HG03558 (cell line): ENCODE results near the gene PA2G4.
A peak's percentile ranks its signal among the peaks of the same experiment; 100 is the strongest.
"Not testable (repeated sequence)": the region's sequence is repeated elsewhere in the genome, so short reads cannot be mapped to it uniquely, and the experiment has no call there.

Source experiments
- ATAC-seq: cut with Tn5 transposase; IDR thresholded peaks from one replicate; pipeline ENCODE4 v1.9.1; 2021; ENCODE audit warnings: moderate number of reproducible peaks; ENCODE audit not compliant: unreplicated experiment; ENCODE audit errors: extremely low read depth

Gene PA2G4

DNA sequence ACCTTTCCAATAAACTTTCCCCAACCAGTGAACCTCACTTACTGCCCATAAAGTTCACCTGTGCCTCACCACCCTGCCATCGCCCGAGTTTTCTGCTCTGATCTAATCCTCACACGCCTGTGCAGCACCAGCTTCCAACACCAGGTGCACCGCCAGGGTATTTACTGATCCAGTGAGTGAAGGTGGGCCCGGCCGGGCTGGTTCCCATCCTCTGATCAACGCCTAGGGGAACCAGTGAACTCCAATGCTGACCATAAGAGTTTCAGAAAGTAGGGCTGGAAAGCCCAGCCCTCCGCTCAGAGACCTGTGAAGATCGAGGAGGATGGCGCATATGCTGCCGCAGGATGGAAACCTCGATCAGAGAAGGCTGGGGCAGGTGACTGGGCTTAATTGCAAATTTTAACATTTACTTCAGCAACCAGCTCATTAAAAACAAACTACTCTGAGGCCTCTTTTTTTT, 47.3 kb downstream of the PA2G4 start:
- ATAC-seq = no peak

- peak; percentile 80 for ATAC-seq
Measured at GRCh38 chr12:56152132-56152755, 47.9 kb downstream of the PA2G4 start, which contains the start of gene MYL6B. Gene MYL6B, plus strand, starts transcription at chr12:56152587. Its CDS starts 1,332 bp downstream, at chr12:56153919.

DNA sequence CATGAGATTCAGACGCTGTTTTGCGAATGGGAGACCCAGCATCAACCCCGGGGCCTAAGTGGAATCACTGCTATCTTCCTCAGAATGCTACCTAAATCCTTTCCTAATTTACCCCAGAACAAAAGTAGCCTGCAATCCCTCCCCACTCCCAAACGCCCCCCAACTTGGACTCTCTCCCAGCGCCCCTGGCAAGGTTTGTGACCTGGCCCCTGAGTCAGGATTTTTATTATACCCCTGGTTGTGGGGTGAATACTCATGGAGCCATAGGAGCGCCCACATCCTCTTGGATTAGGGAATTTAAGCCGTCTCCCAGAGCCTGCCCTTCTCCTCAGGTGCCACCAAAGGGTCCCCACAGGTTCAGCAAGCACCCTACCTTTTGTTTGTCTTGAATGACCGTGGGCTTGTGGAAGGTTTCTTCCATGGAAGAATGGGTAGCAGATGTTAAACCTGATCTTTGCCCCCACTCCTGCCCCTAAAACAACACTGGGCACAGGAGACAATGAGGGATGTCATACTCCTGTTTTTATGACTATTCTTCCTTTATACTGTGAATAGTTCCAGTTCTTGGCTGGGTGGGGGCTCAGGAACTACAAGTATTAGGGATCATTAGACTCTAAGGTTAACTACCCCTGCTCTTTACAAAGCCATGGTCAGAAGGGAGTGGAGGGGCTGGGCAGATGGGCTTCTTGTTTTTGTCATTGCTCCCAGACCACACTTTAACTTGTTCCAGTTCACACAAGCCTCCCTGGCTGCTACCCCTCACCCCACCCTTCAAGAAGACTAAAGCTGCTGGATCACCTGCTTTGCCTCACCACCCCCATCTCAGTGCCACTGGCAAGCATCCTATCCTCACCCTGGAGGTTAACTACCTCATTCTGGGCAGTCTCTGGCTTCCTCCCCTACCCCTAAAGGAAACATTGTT, 48.7 kb downstream of the PA2G4 start:
- no peak for ATAC-seq

DNA sequence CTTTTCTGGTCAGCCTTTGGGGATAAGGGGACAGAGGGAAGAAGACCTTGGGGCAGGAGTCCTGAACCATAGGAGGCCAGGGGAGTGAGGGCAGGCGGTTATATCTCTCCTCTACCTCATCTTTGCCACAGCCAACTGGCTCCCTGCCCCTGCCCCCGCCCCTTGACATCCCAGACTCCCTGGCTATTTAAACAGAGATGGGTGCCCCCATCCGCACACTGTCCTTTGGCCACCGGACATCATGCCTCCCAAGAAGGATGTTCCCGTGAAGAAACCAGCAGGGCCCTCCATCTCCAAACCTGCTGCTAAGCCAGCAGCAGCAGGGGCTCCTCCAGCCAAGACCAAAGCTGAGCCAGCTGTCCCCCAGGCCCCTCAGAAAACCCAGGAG, 49.3 kb downstream of the PA2G4 start:
- no peak for ATAC-seq

GRCh38 chr12:56154246-56154771, 50.0 kb downstream of the PA2G4 start:
- no peak for ATAC-seq

GRCh38 chr12:56154818-56155217, 50.5 kb downstream of the PA2G4 start:
- no peak for ATAC-seq

- no peak for ATAC-seq
Measured at GRCh38 chr12:56155256-56155845, 51.0 kb downstream of the PA2G4 start.

DNA sequence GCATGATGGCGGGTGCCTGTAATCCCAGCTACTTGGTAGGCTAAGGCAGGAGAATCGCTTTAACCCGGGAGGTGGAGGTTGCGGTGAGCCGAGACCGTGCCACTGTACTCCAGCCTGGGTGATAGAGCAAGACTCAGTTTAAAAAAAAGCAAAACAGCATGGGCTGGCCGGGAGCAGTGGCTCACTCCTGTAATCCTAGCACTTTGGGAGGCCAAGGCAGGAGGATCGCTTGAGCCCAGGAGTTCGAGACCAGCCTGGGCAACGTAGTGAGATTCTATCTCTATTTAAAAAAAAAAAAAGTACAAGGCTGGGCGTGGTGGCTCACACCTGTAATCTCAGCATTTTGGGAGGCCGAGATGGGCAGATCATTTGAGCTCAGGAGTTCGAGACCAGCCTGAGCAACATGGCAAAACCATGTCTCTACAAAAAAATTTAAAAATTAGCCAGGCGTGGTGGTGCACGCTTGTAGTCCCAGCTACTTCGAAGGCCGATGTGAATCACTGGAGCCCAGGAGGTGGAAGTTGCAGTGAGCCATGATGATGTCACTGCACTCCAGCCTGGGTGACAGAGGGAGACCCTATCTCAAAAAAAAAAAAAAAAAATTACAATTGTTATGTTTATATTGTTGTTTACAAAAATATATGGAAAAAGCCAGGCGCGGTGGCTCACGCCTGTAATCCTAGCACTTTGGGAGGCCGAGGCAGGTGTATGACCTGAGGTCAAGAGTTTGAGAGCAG, 52.3 kb downstream of the PA2G4 start:
- not testable (repeated sequence) for ATAC-seq

GRCh38 chr12:56157201-56158028, 53.1 kb downstream of the PA2G4 start:
- no peak for ATAC-seq

DNA sequence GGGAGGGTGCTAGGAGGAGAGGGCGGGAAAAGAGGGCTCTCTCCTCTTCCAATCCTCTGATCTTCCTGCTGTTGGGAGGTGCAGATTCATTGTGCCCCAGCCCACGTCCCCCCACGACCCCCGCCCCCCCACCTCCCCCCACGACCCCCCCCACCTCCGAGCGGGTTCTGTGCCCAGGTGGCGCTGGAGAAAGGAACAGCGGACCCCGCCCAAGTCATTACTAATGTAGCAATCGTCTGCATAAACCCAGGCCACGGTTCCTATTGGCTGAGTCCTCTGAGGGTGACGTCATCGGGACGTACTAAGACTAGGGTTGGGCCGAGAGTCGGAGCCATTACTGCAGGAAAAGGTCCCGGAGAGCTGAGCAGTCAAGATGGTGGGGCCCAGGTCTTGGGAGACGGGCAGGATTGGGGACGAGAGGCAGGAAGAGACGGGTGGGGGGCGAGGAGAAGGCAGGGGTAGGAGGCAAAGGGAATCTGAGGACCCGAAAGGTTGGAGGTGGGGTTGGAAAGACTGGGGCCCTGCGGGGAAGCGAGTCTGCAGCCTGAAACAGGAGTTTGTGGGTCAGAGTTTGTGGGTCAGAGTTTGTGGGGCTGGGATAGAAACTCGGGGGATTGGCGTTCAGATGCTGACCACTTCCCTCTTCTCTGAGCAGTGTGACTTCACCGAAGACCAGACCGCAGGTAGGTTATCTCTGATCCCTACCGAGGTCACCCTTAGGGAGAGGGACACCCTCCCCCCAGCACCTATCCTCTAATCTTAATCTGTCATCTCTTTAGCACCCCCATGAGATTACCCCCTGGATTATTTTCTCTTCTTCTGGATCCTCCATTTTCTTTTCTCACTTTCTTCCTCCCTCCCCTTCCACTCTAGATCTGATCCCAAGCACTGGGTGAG, 53.9 kb downstream of the PA2G4 start, which contains the start of gene MYL6:
TSS of gene MYL6 (plus strand) at position 331 of the 897 bp plus-strand sequence. CDS start at position 374, 43 bp downstream.
- ATAC-seq = peak; percentile 61

DNA sequence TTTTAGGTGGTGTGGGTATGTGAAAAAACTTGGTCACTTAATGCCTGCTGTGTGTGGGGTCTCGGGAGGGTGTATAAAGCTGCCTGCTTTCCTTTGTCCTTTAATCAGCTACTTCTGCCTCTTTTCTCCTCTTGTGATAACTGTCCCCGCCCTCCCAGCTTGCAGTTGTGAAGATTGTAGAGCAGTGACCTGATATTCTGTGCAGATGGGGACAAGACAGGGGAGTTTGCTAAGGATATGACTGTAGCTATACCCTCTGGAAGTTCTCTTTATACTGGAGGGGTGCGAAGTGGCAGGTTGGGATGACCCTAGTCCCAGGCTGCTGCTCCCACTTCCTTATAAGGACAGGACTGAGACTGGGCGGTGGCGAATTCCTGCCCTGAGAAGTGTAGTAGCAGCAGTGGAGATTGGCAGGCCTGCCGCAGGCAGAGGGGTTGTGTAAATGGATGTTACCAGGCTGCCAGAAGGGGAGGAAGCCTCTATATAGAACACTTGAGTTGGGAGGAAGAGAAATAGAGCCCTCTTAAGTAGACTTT, 54.6 kb downstream of the PA2G4 start:
- no peak for ATAC-seq

DNA sequence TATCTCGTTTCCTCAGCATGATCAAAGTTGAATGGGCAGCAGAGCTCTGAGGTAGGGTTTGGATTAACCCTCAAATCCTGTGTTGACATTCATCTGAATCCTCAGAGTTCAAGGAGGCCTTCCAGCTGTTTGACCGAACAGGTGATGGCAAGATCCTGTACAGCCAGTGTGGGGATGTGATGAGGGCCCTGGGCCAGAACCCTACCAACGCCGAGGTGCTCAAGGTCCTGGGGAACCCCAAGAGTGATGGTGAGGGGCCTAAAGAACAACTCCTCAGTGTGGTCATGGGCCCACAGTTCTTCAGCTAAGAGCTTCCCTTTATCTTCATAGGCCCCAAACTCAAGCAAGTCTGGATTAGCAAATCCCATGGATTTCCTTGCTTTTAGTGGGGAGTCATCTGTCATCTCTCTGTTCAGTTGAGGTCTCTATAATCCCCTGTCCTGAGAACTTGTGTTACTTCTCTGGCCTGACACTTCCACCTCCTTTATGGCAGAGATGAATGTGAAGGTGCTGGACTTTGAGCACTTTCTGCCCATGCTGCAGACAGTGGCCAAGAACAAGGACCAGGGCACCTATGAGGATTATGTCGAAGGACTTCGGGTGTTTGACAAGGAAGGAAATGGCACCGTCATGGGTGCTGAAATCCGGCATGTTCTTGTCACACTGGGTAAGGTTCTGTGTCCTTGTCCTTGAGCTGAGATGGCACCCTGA, 55.3 kb downstream of the PA2G4 start:
- ATAC-seq = no peak

DNA sequence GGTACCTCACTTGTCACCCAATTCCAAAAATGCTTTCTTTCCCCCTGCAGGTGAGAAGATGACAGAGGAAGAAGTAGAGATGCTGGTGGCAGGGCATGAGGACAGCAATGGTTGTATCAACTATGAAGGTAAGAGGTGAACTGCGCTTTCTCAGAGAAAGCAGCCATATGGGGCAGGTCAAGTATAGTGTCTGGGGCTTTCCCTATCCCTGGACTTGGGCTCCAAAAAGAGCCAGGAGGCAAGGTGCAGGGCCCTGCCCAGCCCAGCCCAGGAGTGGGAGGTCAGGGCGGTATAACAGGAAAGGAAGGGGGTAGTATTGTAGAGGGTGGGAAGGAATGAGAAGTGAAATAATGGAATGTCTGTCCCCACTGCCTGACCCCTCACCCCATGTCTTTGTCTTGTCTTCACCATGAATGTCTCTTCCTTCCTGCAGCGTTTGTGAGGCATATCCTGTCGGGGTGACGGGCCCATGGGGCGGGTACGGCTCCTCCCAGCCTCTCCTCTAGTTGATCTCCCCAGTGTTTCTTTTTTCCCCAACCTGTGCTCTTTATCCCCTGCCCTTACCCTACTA, 55.9 kb downstream of the PA2G4 start:
- ATAC-seq = no peak

- no peak for ATAC-seq
Measured at GRCh38 chr12:56160894-56161689, 56.7 kb downstream of the PA2G4 start.

DNA sequence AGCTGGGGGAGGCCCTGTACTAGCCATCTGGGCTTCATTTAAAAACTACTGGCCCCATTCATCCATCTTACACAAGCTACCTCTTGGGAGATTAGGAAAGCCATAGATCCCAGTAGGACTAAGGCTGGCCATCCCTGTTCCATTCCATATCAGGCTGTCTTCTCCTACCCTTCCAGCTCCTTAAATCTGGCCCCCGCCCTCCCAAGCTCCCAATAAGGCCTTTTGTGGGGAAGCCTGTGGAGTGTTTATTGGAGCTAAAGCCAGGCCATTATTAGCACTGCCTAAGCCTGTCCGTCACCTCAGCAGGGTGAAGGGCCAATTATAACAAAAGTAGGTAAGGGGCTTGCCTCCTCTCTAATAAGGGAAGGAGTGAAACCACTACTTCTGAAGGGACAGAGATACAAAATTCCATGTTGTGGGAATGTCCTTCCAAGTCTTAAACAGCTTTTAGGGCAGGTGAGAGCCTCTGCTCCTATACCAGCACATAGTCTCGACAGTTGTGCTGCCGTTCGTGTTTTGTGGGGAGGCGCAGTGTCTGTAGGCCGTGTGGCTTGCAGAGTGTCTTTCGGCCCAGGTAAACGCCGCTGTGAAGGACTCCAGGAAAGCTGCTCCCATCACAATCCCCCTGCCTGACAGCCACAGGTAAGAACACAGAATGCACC, 57.5 kb downstream of the PA2G4 start:
- ATAC-seq = no peak
